MM.1S (cell line): ENCODE data around the gene ARMS2.

ENCODE experiments used
- CTCF ChIP-seq: fragments of 300-600 bp; sonication (generic); IDR thresholded peaks from 2 replicates; pipeline ENCODE4 v1.5.1; 2016; ENCODE audit warnings: antibody characterized with exemption, low read length, mixed read lengths
- EZH2 ChIP-seq: fragments of 300-600 bp; sonication (generic); optimal IDR thresholded peaks from 2 replicates; pipeline ENCODE3; 2017; ENCODE audit warnings: low read depth, mild to moderate bottlenecking, antibody characterized with exemption, low read length, mixed read lengths
- EZH2phosphoT487 ChIP-seq: fragments of 300-600 bp; sonication (generic); IDR thresholded peaks from 2 replicates; pipeline ENCODE4 v1.6.1; 2018; ENCODE audit warnings: antibody characterized with exemption, low read length

DNA sequence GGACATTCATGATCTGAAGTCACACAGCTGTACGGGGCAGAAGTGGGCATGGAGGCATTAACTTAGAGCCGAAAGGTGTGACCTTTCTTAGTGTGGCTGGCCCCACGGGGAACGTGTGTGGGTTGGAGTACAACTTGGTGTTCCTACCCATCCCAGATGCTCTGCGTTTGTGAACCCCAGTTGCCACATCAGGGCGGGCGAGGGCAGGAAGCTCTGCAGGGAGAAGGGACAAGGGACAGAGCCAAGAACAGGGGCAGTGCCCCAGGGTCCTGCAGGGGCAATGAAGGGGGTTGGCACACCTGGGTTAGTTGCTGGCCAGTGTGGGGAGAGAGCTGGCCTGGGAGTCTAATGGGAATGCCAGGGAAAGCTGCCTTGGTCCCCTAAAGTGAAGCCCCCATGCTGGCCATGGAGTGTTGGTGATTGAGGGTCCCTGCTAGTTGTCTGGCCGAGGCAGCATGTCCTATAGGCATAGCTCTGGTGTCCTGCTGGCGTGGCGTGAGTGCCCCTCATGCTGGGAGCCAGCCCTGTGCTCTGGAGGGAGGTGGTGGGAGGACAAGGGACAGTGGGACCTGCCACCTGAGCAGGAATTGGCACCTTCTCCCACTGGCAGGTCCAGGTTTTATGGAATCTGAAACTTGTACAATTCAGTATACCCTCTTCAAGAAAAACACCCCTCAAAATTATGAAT is 25.8 kb downstream of the ARMS2 start:
- TF ChIP-seq EZH2: no peak
- no peak for TF ChIP-seq CTCF
- no peak for TF ChIP-seq EZH2phosphoT487
